WTC11 (cell line): ENCODE measurements around the gene POLR2C. TPM values are rescaled to one million over a fixed set of nuclear protein-coding genes. Genes with fewer than 3 reads are reported as not detected.

ENCODE experiments used
- ATAC-seq: fragments of 200-7000 bp; cut with Tn5 transposase; 2 replicates; pipeline ENCODE4 v1.10.0; 2021; ENCODE audit warnings: mild to moderate bottlenecking, moderate library complexity
- CTCF ChIA-PET: fragments of 300-600 bp; sonication (Branson Sonifier 250); formaldehyde crosslinking; loops from one replicate; lab custom pipeline; 2021; ENCODE audit warnings: antibody characterized with exemption; lab: Charles Lee
- POLR2A ChIA-PET: fragments of 350-600 bp; sonication (Branson Sonifier 250); formaldehyde crosslinking; loops from one replicate; lab custom pipeline; 2021; ENCODE audit warnings: antibody characterized with exemption; lab: Charles Lee
- DNase-seq: peaks from one replicate; pipeline ENCODE4 v3.0.0; 2021; ENCODE audit warnings: low spot score
- H3K27ac Mint-ChIP-seq: 2 replicates; pipeline ENCODE4 v1.8.0; 2021; ENCODE audit warnings: mixed read lengths
- H3K27me3 Mint-ChIP-seq: 2 replicates; pipeline ENCODE4 v1.8.0; 2021; ENCODE audit warnings: low read depth, mild to moderate bottlenecking, moderate library complexity, mixed read lengths
- H3K36me3 Mint-ChIP-seq: 2 replicates; pipeline ENCODE4 v1.8.0; 2021; ENCODE audit warnings: mixed read lengths
- H3K4me1 Mint-ChIP-seq: 2 replicates; pipeline ENCODE4 v1.8.0; 2022; ENCODE audit warnings: mixed read lengths
- H3K4me3 Mint-ChIP-seq: 2 replicates; pipeline ENCODE4 v1.8.0; 2021; ENCODE audit warnings: mild to moderate bottlenecking, moderate library complexity, mixed read lengths
- H3K9me3 Mint-ChIP-seq: 2 replicates; pipeline ENCODE4 v1.8.0; 2021; ENCODE audit warnings: mixed read lengths
- ESRRA ChIP-seq: sonication (generic); formaldehyde crosslinking; IDR thresholded peaks from 2 replicates; pipeline ENCODE4 v1.8.1; 2022; ENCODE audit warnings: mild to moderate bottlenecking, missing genetic modification reagents, borderline replicate concordance
- ETV6 ChIP-seq: sonication (generic); formaldehyde crosslinking; IDR thresholded peaks from 2 replicates; pipeline ENCODE4 v1.8.1; 2022; ENCODE audit warnings: mild to moderate bottlenecking, missing genetic modification reagents
- FOXJ3 ChIP-seq: sonication (generic); formaldehyde crosslinking; IDR thresholded peaks from 2 replicates; pipeline ENCODE4 v1.9.0; 2021; ENCODE audit warnings: missing genetic modification reagents, mild to moderate bottlenecking, borderline replicate concordance
- FOXK1 ChIP-seq: sonication (generic); formaldehyde crosslinking; IDR thresholded peaks from 2 replicates; pipeline ENCODE4 v1.8.0; 2022; ENCODE audit warnings: mild to moderate bottlenecking, moderate library complexity, missing genetic modification reagents
- FOXP1 ChIP-seq: sonication (generic); formaldehyde crosslinking; IDR thresholded peaks from 2 replicates; pipeline ENCODE4 v1.8.0; 2022; ENCODE audit warnings: missing genetic modification reagents, mild to moderate bottlenecking, moderate library complexity, borderline replicate concordance
- OVOL2 ChIP-seq: fragments of 250-450 bp; sonication (Bioruptor Pico); IDR thresholded peaks from 2 replicates; pipeline ENCODE4 v1.9.0; 2021; ENCODE audit warnings: mild to moderate bottlenecking, borderline replicate concordance
- TEAD4 ChIP-seq: sonication (generic); formaldehyde crosslinking; IDR thresholded peaks from 2 replicates; pipeline ENCODE4 v1.8.0; 2022; ENCODE audit warnings: mild to moderate bottlenecking, missing genetic modification reagents
- ZNF138 ChIP-seq: sonication (generic); formaldehyde crosslinking; conservative IDR thresholded peaks from 2 replicates; pipeline ENCODE4 v1.8.1; 2022; ENCODE audit warnings: mild to moderate bottlenecking, moderate library complexity, missing genetic modification reagents
- ZNF396 ChIP-seq: fragments of 250-450 bp; sonication (Bioruptor Pico); IDR thresholded peaks from 2 replicates; pipeline ENCODE4 v1.8.0; 2021; ENCODE audit warnings: mild to moderate bottlenecking, moderate library complexity, borderline replicate concordance
- total RNA-seq: library from RNA; stranded (reverse); gene quantifications from 3 replicates; pipeline ENCODE4 v1.2.3, GENCODE V29; 2021
- TF ChIP-seq, protein P1 (sequence below): fragments of 250-450 bp; sonication (Bioruptor Pico); IDR thresholded peaks from 2 replicates; pipeline ENCODE4 v1.8.0; 2021; ENCODE audit warnings: mild to moderate bottlenecking
- TF ChIP-seq, protein P2 (sequence below): sonication (generic); formaldehyde crosslinking; IDR thresholded peaks from 2 replicates; pipeline ENCODE4 v1.8.1; 2023; ENCODE audit warnings: mild to moderate bottlenecking, missing genetic modification reagents, moderate library complexity
- TF ChIP-seq, protein P3 (sequence below): sonication (generic); formaldehyde crosslinking; IDR thresholded peaks from 2 replicates; pipeline ENCODE4 v1.8.0; 2022; ENCODE audit warnings: missing genetic modification reagents
- TF ChIP-seq, protein P4 (sequence below): sonication (generic); formaldehyde crosslinking; conservative IDR thresholded peaks from 2 replicates; pipeline ENCODE4 v1.8.1; 2022; ENCODE audit warnings: mild to moderate bottlenecking, missing genetic modification reagents

POLR2C gene
- total RNA-seq, 1 experiment from 2014 or later = 75.4 TPM

DNA sequence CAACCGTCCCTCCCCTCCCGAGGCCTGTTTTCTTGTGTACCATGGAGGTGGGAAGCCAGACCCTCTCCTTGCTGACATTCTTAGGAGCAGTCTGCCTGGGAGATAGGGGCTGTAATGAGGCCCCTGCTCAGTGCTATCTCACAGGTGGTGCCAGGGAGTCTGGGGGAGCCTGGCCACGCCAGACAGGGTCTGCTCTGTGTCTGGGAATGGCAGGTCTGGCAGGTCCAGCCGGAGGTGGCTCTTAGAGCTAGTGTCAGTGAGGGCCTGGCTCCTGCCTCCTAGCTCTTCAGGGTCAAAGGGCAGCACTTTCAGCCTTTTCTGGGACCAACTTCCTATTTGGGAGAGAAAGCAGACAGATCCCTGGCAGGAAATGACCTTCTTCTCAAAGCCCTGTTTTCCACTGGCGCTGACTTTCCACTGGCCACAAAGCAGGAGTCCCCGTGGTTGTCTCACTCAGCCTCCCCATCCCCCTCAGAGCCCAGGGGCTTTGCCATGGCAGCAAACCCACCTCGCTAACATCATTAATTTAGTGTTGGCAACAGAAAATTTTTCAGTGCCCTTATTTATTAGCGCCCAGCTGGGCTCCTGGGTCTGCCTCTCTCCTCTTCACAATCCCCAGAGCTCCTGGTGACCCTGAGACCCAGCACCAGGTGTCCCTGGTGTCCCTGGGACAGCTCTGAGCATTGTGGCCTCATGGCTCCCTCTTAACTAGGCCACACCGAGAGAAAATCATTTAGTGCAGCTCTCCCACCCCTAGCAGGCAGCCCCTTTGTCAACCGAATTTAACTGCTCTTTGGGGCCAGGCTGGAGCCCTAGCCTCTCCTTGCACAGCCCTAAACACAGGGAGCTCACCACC, 47.8 kb downstream of the POLR2C start:
- ChIA-PET CTCF (interaction anchor here (0.6 to 5.3 kb wide), 7 partner anchors 8 to 171 kb away, joined by 3 to 46 read pairs (median 3); partner anchors contain the start of gene POLR2C), POLR2A (no interaction called here)
- TF ChIP-seq ZNF138 (CRISPR knock-in tag) = no peak
- TF ChIP-seq, protein P1, sequence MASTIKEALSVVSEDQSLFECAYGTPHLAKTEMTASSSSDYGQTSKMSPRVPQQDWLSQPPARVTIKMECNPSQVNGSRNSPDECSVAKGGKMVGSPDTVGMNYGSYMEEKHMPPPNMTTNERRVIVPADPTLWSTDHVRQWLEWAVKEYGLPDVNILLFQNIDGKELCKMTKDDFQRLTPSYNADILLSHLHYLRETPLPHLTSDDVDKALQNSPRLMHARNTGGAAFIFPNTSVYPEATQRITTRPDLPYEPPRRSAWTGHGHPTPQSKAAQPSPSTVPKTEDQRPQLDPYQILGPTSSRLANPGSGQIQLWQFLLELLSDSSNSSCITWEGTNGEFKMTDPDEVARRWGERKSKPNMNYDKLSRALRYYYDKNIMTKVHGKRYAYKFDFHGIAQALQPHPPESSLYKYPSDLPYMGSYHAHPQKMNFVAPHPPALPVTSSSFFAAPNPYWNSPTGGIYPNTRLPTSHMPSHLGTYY (CRISPR knock-in tag) = no peak
- no peak for TF ChIP-seq FOXJ3 (CRISPR knock-in tag)
- TF ChIP-seq TEAD4 (CRISPR knock-in tag) = no peak
- TF ChIP-seq ETV6 = no peak
- TF ChIP-seq, protein P2, sequence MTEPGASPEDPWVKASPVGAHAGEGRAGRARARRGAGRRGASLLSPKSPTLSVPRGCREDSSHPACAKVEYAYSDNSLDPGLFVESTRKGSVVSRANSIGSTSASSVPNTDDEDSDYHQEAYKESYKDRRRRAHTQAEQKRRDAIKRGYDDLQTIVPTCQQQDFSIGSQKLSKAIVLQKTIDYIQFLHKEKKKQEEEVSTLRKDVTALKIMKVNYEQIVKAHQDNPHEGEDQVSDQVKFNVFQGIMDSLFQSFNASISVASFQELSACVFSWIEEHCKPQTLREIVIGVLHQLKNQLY (CRISPR knock-in tag) = no peak
- no peak for TF ChIP-seq FOXP1 (CRISPR knock-in tag)
- no peak for TF ChIP-seq FOXK1 (CRISPR knock-in tag)
- no peak for TF ChIP-seq OVOL2 (CRISPR knock-in tag)
- no peak for ATAC-seq
- H3K36me3 Mint-ChIP-seq = no peaks in the 10 kb centered on the region
- no peak overlapping the region for H3K4me3 Mint-ChIP-seq
- H3K9me3 Mint-ChIP-seq = no peaks in the 10 kb centered on the region
- DNase-seq = no peak
- H3K27ac Mint-ChIP-seq = no peak overlapping the region
- peaks cover 14% of the 10 kb centered on the region for H3K4me1 Mint-ChIP-seq
- no peaks in the 10 kb centered on the region for H3K27me3 Mint-ChIP-seq

DNA sequence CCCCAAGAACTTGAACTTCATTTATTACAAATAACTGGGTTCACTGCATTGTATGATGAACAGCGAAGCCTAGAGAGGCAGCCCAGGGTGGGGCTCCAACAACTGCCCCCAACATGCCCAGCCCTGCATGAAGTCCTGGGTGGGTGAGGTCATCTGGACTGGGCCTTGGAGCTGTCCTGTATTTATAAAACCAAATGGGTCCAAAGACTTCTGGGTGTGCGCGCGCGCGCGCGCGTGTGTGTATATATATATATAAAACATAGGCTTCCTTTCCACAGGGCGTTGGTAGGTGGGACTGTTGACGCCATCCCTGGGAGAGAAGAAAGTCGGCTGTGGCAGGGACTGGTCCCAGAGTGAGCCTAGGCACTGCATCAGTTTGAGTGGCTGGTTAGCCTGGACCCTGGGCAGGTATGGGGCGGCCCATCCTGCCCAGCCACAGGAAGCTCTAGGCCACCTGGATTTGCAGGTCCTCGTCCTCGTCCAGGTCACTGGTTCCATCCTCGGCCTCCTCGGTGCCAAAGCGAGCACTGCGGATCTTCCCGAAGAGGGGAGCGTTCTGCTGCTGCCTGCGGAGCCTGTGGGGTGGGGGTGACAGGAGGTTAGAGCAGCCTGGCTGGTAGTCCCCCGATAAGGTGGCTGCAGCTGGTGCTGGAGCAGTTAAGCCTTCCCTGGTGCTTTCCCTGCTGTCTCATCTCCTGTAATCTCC, 50.0 kb downstream of the POLR2C start:
- no peaks in the 10 kb centered on the region for H3K36me3 Mint-ChIP-seq
- no peaks in the 10 kb centered on the region for H3K9me3 Mint-ChIP-seq
- ChIA-PET CTCF (interaction anchor here (0.7 to 1.4 kb wide), 5 partner anchors 10 to 50 kb away, joined by 3 to 6 read pairs (median 3); no protein-coding TSS in a partner anchor), POLR2A (no interaction called here)
- no peak overlapping the region for H3K4me3 Mint-ChIP-seq
- no peaks in the 10 kb centered on the region for H3K27me3 Mint-ChIP-seq
- TF ChIP-seq ESRRA (CRISPR knock-in tag) (no peak), ZNF396 (CRISPR knock-in tag) (no peak)
- TF ChIP-seq, protein P3, sequence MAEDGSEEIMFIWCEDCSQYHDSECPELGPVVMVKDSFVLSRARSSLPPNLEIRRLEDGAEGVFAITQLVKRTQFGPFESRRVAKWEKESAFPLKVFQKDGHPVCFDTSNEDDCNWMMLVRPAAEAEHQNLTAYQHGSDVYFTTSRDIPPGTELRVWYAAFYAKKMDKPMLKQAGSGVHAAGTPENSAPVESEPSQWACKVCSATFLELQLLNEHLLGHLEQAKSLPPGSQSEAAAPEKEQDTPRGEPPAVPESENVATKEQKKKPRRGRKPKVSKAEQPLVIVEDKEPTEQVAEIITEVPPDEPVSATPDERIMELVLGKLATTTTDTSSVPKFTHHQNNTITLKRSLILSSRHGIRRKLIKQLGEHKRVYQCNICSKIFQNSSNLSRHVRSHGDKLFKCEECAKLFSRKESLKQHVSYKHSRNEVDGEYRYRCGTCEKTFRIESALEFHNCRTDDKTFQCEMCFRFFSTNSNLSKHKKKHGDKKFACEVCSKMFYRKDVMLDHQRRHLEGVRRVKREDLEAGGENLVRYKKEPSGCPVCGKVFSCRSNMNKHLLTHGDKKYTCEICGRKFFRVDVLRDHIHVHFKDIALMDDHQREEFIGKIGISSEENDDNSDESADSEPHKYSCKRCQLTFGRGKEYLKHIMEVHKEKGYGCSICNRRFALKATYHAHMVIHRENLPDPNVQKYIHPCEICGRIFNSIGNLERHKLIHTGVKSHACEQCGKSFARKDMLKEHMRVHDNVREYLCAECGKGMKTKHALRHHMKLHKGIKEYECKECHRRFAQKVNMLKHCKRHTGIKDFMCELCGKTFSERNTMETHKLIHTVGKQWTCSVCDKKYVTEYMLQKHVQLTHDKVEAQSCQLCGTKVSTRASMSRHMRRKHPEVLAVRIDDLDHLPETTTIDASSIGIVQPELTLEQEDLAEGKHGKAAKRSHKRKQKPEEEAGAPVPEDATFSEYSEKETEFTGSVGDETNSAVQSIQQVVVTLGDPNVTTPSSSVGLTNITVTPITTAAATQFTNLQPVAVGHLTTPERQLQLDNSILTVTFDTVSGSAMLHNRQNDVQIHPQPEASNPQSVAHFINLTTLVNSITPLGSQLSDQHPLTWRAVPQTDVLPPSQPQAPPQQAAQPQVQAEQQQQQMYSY (CRISPR knock-in tag) = no peak
- TF ChIP-seq, protein P4, sequence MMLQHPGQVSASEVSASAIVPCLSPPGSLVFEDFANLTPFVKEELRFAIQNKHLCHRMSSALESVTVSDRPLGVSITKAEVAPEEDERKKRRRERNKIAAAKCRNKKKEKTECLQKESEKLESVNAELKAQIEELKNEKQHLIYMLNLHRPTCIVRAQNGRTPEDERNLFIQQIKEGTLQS (CRISPR knock-in tag) = no peak
- H3K4me1 Mint-ChIP-seq = peaks cover 9% of the 10 kb centered on the region
- no peak for ATAC-seq
- no peak for DNase-seq
- peak overlapping the region; percentile 3; the same call in 1 of the 2 replicates for H3K27ac Mint-ChIP-seq
